Right cardiac atrium (tissue), 5 donors: Measurements from ENCODE around the gene DPF3. TPM values are rescaled to one million over a fixed set of nuclear protein-coding genes. Genes with fewer than 3 reads are reported as not detected.

Experiments
- ATAC-seq, 2 donors: fragments of 200-7000 bp; cut with Tn5 transposase; one replicate each; pipeline versions ENCODE4 v1.8.0 to v1.9.1; 2020; ENCODE audit warnings: moderate library complexity in 2 of 2, mild to moderate bottlenecking in 1 of 2
- DNase-seq, 3 donors: peaks; one replicate each; pipeline ENCODE4 v3.0.0-alpha.2; 2020
- H3K27ac ChIP-seq: one replicate; pipeline ENCODE4 v1.5.1; 2013; ENCODE audit warnings: mild to moderate bottlenecking, low read length, control low read depth, moderate library complexity
- H3K27me3 ChIP-seq: one replicate; pipeline ENCODE4 v1.6.1; 2013; ENCODE audit not compliant: control insufficient read depth, insufficient read depth
- H3K4me1 ChIP-seq: one replicate; pipeline ENCODE4 v1.6.1; 2013; ENCODE audit warnings: low read length; ENCODE audit not compliant: control insufficient read depth, insufficient read depth
- H3K4me3 ChIP-seq: one replicate; pipeline ENCODE4 v1.5.1; 2013; ENCODE audit warnings: low read length, control low read depth
- H3K9me3 ChIP-seq: one replicate; pipeline ENCODE4 v1.6.1; 2013; ENCODE audit warnings: low read length; ENCODE audit not compliant: control insufficient read depth
- WGBS: extraction: QIAGEN DNeasy Blood & Tissue Kit; methylation state at CpG from one replicate; pipeline ENCODE4 v1.1.7; 2013; 5-methylcytosine and 5-hydroxymethylcytosine counted together
- intact Hi-C, 4 donors: fragments of 100-400 bp; cut with DNase I; formaldehyde crosslinking; loops; one replicate each; pipeline versions ENCODE4 v1.11.0 to v1.14.0; 2022 to 2023
- polyA plus RNA-seq: library from polyadenylated mRNA; stranded (reverse); fragments of 200-250 nt; gene quantifications from one replicate; pipeline ENCODE4 v1.2.3, GENCODE V29; 2013
- total RNA-seq, 4 donors: library from RNA; stranded (reverse); fragmentation: NEBNext Ultra II Directional; extraction: Animal tissue kit (Norgen Biotek cat#: 25700); gene quantifications; one replicate each; pipeline ENCODE4 v1.2.1, GENCODE V29; 2021
- donor health status: healthy with polysubstance abuse.
- donor health status: DM: no; HTN: yes; CAD: no.
- donor health status: DM: no; HTN: no; CAD: no.
- donor health status: DM: no; HTN: yes; CAD: no; lungs with severe emphysema.
- donor health status: DM: yes; HTN: yes; CAD: no.

DPF3 gene
- total and polyA plus RNA-seq, 5 donors, result 16.5 to 33.0 (median 25.9) TPM

GRCh38 chr14:72606879-72607278 is 287.0 kb downstream of the DPF3 start:
- Histone ChIP-seq H3K4me1 (peaks cover 2% of the 10 kb centered on the region), H3K9me3 (no peaks in the 10 kb centered on the region), H3K27ac (no peak overlapping the region), H3K27me3 (no peaks in the 10 kb centered on the region), H3K4me3 (no peak overlapping the region)
- intact Hi-C loops, result no loop called here
- no peak for ATAC-seq
- no peak for DNase-seq
- 94% methylated on average over 1 of the region's 1 CpG for WGBS

GRCh38 chr14:72605921-72606220 is 288.0 kb downstream of the DPF3 start:
- ATAC-seq (no peak), DNase-seq (no peak)
- peaks cover 2% of the 10 kb centered on the region for H3K4me1 ChIP-seq
- no peaks in the 10 kb centered on the region for H3K9me3 ChIP-seq
- 92% methylated on average over 3 of the region's 3 CpGs for WGBS
- intact Hi-C loops, result no loop called here
- no peak overlapping the region for H3K27ac ChIP-seq
- no peak overlapping the region for H3K4me3 ChIP-seq
- H3K27me3 ChIP-seq, result no peaks in the 10 kb centered on the region

- Histone ChIP-seq H3K4me1 (no peaks in the 10 kb centered on the region), H3K27me3 (no peaks in the 10 kb centered on the region), H3K4me3 (no peak overlapping the region), H3K27ac (no peak overlapping the region), H3K9me3 (no peaks in the 10 kb centered on the region)
- DNase-seq (no peak), ATAC-seq (no peak)
- 88% methylated on average over 18 of the region's 18 CpGs for WGBS
- intact Hi-C loops, result no loop called here
Measured at GRCh38 chr14:72605096-72605920, 288.6 kb downstream of the DPF3 start.

GRCh38 chr14:72604133-72604532 is 289.8 kb downstream of the DPF3 start:
- intact Hi-C loops, result no loop called here
- no peaks in the 10 kb centered on the region for H3K27me3 ChIP-seq
- no peak for DNase-seq

GRCh38 chr14:72603639-72604038 is 290.3 kb downstream of the DPF3 start:
- 66% methylated on average over 4 of the region's 4 CpGs for WGBS
- no peak overlapping the region for H3K4me3 ChIP-seq
- no peaks in the 10 kb centered on the region for H3K27me3 ChIP-seq
- intact Hi-C loops, result no loop called here
- ATAC-seq (no peak), DNase-seq (no peak)
- H3K4me1 ChIP-seq, result no peaks in the 10 kb centered on the region
- no peaks in the 10 kb centered on the region for H3K9me3 ChIP-seq
- H3K27ac ChIP-seq, result no peak overlapping the region

More at GRCh38 chr14:72604133-72604532, 289.8 kb downstream of the DPF3 start:
- H3K27ac ChIP-seq, result no peak overlapping the region
- WGBS, result 89% methylated on average over 3 of the region's 3 CpGs
- H3K4me1 ChIP-seq, result no peaks in the 10 kb centered on the region
- ATAC-seq, result no peak
- no peak overlapping the region for H3K4me3 ChIP-seq
- H3K9me3 ChIP-seq, result no peaks in the 10 kb centered on the region

- H3K4me3 ChIP-seq, result no peak overlapping the region
- H3K9me3 ChIP-seq, result no peaks in the 10 kb centered on the region
- ATAC-seq, result peak; percentile 34 to 48
- H3K27me3 ChIP-seq, result no peaks in the 10 kb centered on the region
- 53% methylated on average over 9 of the region's 9 CpGs for WGBS
- DNase-seq, result peak in 2 of 3 donors; percentile 64 to 68
- intact Hi-C loops, result no loop called here
- H3K4me1 ChIP-seq, result no peaks in the 10 kb centered on the region
- H3K27ac ChIP-seq, result no peak overlapping the region
Measured at GRCh38 chr14:72600551-72601330, 293.2 kb downstream of the DPF3 start.

GRCh38 chr14:72599579-72600470 is 294.1 kb downstream of the DPF3 start:
- DNase-seq, result no peak
- no peaks in the 10 kb centered on the region for H3K4me1 ChIP-seq
- no peak for ATAC-seq
- 59% methylated on average over 16 of the region's 16 CpGs for WGBS
- H3K4me3 ChIP-seq, result no peak overlapping the region
- intact Hi-C loops, result no loop called here
- H3K27ac ChIP-seq, result no peak overlapping the region
- no peaks in the 10 kb centered on the region for H3K9me3 ChIP-seq
- H3K27me3 ChIP-seq, result no peaks in the 10 kb centered on the region

GRCh38 chr14:72598306-72598705 is 295.6 kb downstream of the DPF3 start:
- intact Hi-C loops, result no loop called here
- ATAC-seq (no peak), DNase-seq (no peak)
- Histone ChIP-seq H3K4me3 (no peak overlapping the region), H3K9me3 (no peaks in the 10 kb centered on the region), H3K4me1 (no peaks in the 10 kb centered on the region), H3K27me3 (no peaks in the 10 kb centered on the region), H3K27ac (no peak overlapping the region)
- 88% methylated on average over 5 of the region's 5 CpGs for WGBS

GRCh38 chr14:72597252-72598233 is 296.4 kb downstream of the DPF3 start:
- 80% methylated on average over 16 of the region's 16 CpGs for WGBS
- ATAC-seq, result no peak

More at GRCh38 chr14:72597252-72598233, 296.4 kb downstream of the DPF3 start:
- no peak for DNase-seq
- Histone ChIP-seq H3K27me3 (no peaks in the 10 kb centered on the region), H3K9me3 (no peaks in the 10 kb centered on the region), H3K27ac (no peak overlapping the region), H3K4me3 (no peak overlapping the region), H3K4me1 (no peaks in the 10 kb centered on the region)
- intact Hi-C loops, result no loop called here
